HUES48 (cell line): ENCODE measurements around the gene CNTN4.

Experiments used
- H3K27ac ChIP-seq: one replicate; pipeline ENCODE4 v1.7.0; 2013; ENCODE audit warnings: low read depth, low read length, inconsistent platforms
- H3K27me3 ChIP-seq: 2 replicates; pipeline ENCODE4 v1.6.1; 2013; ENCODE audit warnings: mild to moderate bottlenecking, low read length; ENCODE audit not compliant: control insufficient read depth, insufficient read depth
- H3K36me3 ChIP-seq: 2 replicates; pipeline ENCODE4 v1.6.1; 2013; ENCODE audit warnings: low read length; ENCODE audit not compliant: control insufficient read depth, insufficient read depth
- H3K4me1 ChIP-seq: 2 replicates; pipeline ENCODE4 v1.6.1; 2013; ENCODE audit warnings: mild to moderate bottlenecking, low read length; ENCODE audit not compliant: control insufficient read depth, insufficient read depth
- H3K4me3 ChIP-seq: 2 replicates; pipeline ENCODE4 v1.5.1; 2013; ENCODE audit warnings: mild to moderate bottlenecking, low read depth, low read length
- H3K9ac ChIP-seq: 2 replicates; pipeline ENCODE4 v1.6.1; 2013; ENCODE audit warnings: mild to moderate bottlenecking, low read depth, low read length, moderate library complexity
- H3K9me3 ChIP-seq: 2 replicates; pipeline ENCODE4 v1.6.1; 2013; ENCODE audit warnings: low read length; ENCODE audit not compliant: control insufficient read depth, insufficient read depth

The CNTN4 gene

GRCh38 chr3:2870724-2871333, 772.2 kb downstream of the CNTN4 start:
- Histone ChIP-seq H3K36me3 (no peaks in the 10 kb centered on the region), H3K27me3 (no peaks in the 10 kb centered on the region), H3K4me1 (peaks cover 8% of the 10 kb centered on the region; the same call in 1 of the 2 replicates), H3K9ac (no peak overlapping the region), H3K4me3 (no peak overlapping the region), H3K27ac (no peak overlapping the region), H3K9me3 (no peaks in the 10 kb centered on the region)

GRCh38 chr3:2872884-2873283, 774.2 kb downstream of the CNTN4 start:
- H3K36me3 ChIP-seq: no peaks in the 10 kb centered on the region
- H3K4me1 ChIP-seq: no peaks in the 10 kb centered on the region
- no peak overlapping the region for H3K9ac ChIP-seq
- no peaks in the 10 kb centered on the region for H3K27me3 ChIP-seq
- H3K4me3 ChIP-seq: no peak overlapping the region
- H3K9me3 ChIP-seq: no peaks in the 10 kb centered on the region
- H3K27ac ChIP-seq: no peak overlapping the region

- no peak overlapping the region for H3K27ac ChIP-seq
- H3K4me3 ChIP-seq: no peak overlapping the region
- H3K4me1 ChIP-seq: no peaks in the 10 kb centered on the region
- H3K36me3 ChIP-seq: no peaks in the 10 kb centered on the region
- H3K27me3 ChIP-seq: no peaks in the 10 kb centered on the region
- no peak overlapping the region for H3K9ac ChIP-seq
- no peaks in the 10 kb centered on the region for H3K9me3 ChIP-seq
Measured at GRCh38 chr3:2873986-2874385, 775.3 kb downstream of the CNTN4 start.

GRCh38 chr3:2875699-2876098, 777.0 kb downstream of the CNTN4 start:
- H3K27me3 ChIP-seq: no peaks in the 10 kb centered on the region
- H3K9ac ChIP-seq: no peak overlapping the region
- no peaks in the 10 kb centered on the region for H3K9me3 ChIP-seq
- no peak overlapping the region for H3K4me3 ChIP-seq
- H3K4me1 ChIP-seq: no peaks in the 10 kb centered on the region
- H3K36me3 ChIP-seq: no peaks in the 10 kb centered on the region
- no peak overlapping the region for H3K27ac ChIP-seq

- Histone ChIP-seq H3K9ac (no peak overlapping the region), H3K36me3 (no peaks in the 10 kb centered on the region), H3K27ac (no peak overlapping the region), H3K4me1 (no peaks in the 10 kb centered on the region), H3K9me3 (no peaks in the 10 kb centered on the region), H3K27me3 (no peaks in the 10 kb centered on the region), H3K4me3 (no peak overlapping the region)
Measured at GRCh38 chr3:2876362-2876761, 777.7 kb downstream of the CNTN4 start.

GRCh38 chr3:2879023-2879422, 780.4 kb downstream of the CNTN4 start:
- H3K9me3 ChIP-seq: no peaks in the 10 kb centered on the region
- no peaks in the 10 kb centered on the region for H3K27me3 ChIP-seq
- H3K4me3 ChIP-seq: no peak overlapping the region
- no peak overlapping the region for H3K27ac ChIP-seq
- no peak overlapping the region for H3K9ac ChIP-seq
- no peaks in the 10 kb centered on the region for H3K4me1 ChIP-seq
- no peaks in the 10 kb centered on the region for H3K36me3 ChIP-seq

- Histone ChIP-seq H3K4me3 (no peak overlapping the region), H3K27ac (no peak overlapping the region), H3K36me3 (no peaks in the 10 kb centered on the region), H3K4me1 (no peaks in the 10 kb centered on the region), H3K9ac (no peak overlapping the region), H3K27me3 (no peaks in the 10 kb centered on the region), H3K9me3 (no peaks in the 10 kb centered on the region)
Measured at GRCh38 chr3:2879587-2879986, 780.9 kb downstream of the CNTN4 start.

GRCh38 chr3:2880218-2880756, 781.6 kb downstream of the CNTN4 start:
- Histone ChIP-seq H3K9ac (no peak overlapping the region), H3K4me3 (no peak overlapping the region), H3K27me3 (no peaks in the 10 kb centered on the region), H3K27ac (no peak overlapping the region), H3K36me3 (no peaks in the 10 kb centered on the region), H3K9me3 (no peaks in the 10 kb centered on the region), H3K4me1 (no peaks in the 10 kb centered on the region)

GRCh38 chr3:2883283-2883682, 784.6 kb downstream of the CNTN4 start:
- Histone ChIP-seq H3K4me1 (no peaks in the 10 kb centered on the region), H3K4me3 (no peak overlapping the region), H3K9ac (no peak overlapping the region), H3K27ac (no peak overlapping the region), H3K36me3 (no peaks in the 10 kb centered on the region), H3K9me3 (no peaks in the 10 kb centered on the region), H3K27me3 (no peaks in the 10 kb centered on the region)

- H3K36me3 ChIP-seq: no peaks in the 10 kb centered on the region
- no peaks in the 10 kb centered on the region for H3K4me1 ChIP-seq
- no peaks in the 10 kb centered on the region for H3K9me3 ChIP-seq
- H3K9ac ChIP-seq: no peak overlapping the region
- no peak overlapping the region for H3K4me3 ChIP-seq
- no peaks in the 10 kb centered on the region for H3K27me3 ChIP-seq
- H3K27ac ChIP-seq: no peak overlapping the region
Measured at GRCh38 chr3:2888592-2888991, 789.9 kb downstream of the CNTN4 start.

- Histone ChIP-seq H3K9me3 (no peaks in the 10 kb centered on the region), H3K36me3 (no peaks in the 10 kb centered on the region), H3K9ac (no peak overlapping the region), H3K4me1 (no peaks in the 10 kb centered on the region), H3K27ac (no peak overlapping the region), H3K4me3 (no peak overlapping the region), H3K27me3 (no peaks in the 10 kb centered on the region)
Measured at GRCh38 chr3:2889736-2890135, 791.1 kb downstream of the CNTN4 start.
